OCI-LY7 (cell line): Measurements from ENCODE around the gene MYO7A.

ENCODE experiments used
- CTCF ChIP-seq: fragments of 200-600 bp; sonication (generic); conservative IDR thresholded peaks from 2 replicates; pipeline ENCODE4 v1.5.1; 2014; ENCODE audit warnings: mild to moderate bottlenecking, antibody characterized with exemption, low read length, moderate library complexity, mixed read lengths
- EZH2phosphoT487 ChIP-seq: fragments of 200-600 bp; sonication (generic); IDR thresholded peaks from 2 replicates; pipeline ENCODE4 v1.6.1; 2018; ENCODE audit warnings: low read depth, borderline replicate concordance, mild to moderate bottlenecking, mixed run types, antibody characterized with exemption, low read length, moderate library complexity, mixed read lengths

GRCh38 chr11:77150836-77151235, 22.8 kb downstream of the MYO7A start:
- TF ChIP-seq CTCF (no peak), EZH2phosphoT487 (no peak)
